SK-N-MC (cell line): ENCODE results near the gene AMER3.

ENCODE experiments used
- DNase-seq: peaks from one replicate; pipeline ENCODE4 v3.0.0-alpha.2; 2011; ENCODE audit warnings: low read depth, low spot score
- H3K27ac ChIP-seq: fragments of 200-600 bp; sonication (generic); 2 replicates; pipeline ENCODE4 v1.5.1; 2016; ENCODE audit warnings: mixed run types
- H3K36me3 ChIP-seq: fragments of 200-600 bp; sonication (generic); 2 replicates; pipeline ENCODE4 v1.6.1; 2017; ENCODE audit warnings: antibody characterized with exemption, low read length, mixed read lengths; ENCODE audit not compliant: insufficient read depth
- H3K4me3 ChIP-seq: fragments of 200-600 bp; sonication (generic); 2 replicates; pipeline ENCODE4 v1.5.1; 2016
- H3K9ac ChIP-seq: fragments of 200-600 bp; sonication (generic); 2 replicates; pipeline ENCODE4 v1.8.0; 2017; ENCODE audit warnings: mixed run types, mixed read lengths; ENCODE audit not compliant: insufficient read length
- H3K9me3 ChIP-seq: fragments of 200-600 bp; sonication (generic); 2 replicates; pipeline ENCODE4 v1.6.1; 2017; ENCODE audit warnings: low read depth, mild to moderate bottlenecking, antibody characterized with exemption, low read length, moderate library complexity, mixed read lengths
- EZH2 ChIP-seq: fragments of 200-600 bp; sonication (generic); IDR thresholded peaks from one replicate; pipeline ENCODE4 v1.6.1; 2017; ENCODE audit warnings: antibody characterized with exemption
- FOXP2 ChIP-seq: optimal IDR thresholded peaks from 2 replicates; pipeline ENCODE3; 2011; ENCODE audit warnings: mild to moderate bottlenecking, moderate library complexity; ENCODE audit not compliant: insufficient read depth; ENCODE audit errors: extremely low read length, control extremely low read depth
- POLR2AphosphoS5 ChIP-seq: IDR thresholded peaks from 2 replicates; pipeline ENCODE4 v1.6.1; 2012; ENCODE audit warnings: mild to moderate bottlenecking, low read depth, low read length, borderline replicate concordance

The AMER3 gene

GRCh38 chr2:130790312-130790711, 35.0 kb downstream of the AMER3 start:
- H3K36me3 ChIP-seq = no peaks in the 10 kb centered on the region

GRCh38 chr2:130790804-130791616, 35.7 kb downstream of the AMER3 start:
- no peaks in the 10 kb centered on the region for H3K9me3 ChIP-seq
- H3K4me3 ChIP-seq = no peak overlapping the region
- H3K36me3 ChIP-seq = no peaks in the 10 kb centered on the region
- H3K27ac ChIP-seq = no peak overlapping the region
- no peak overlapping the region for H3K9ac ChIP-seq
- DNase-seq = no peak
- no peak for TF ChIP-seq POLR2AphosphoS5
- no peak for TF ChIP-seq EZH2
- no peak for TF ChIP-seq FOXP2

More at GRCh38 chr2:130790312-130790711, 35.0 kb downstream of the AMER3 start:
- Histone ChIP-seq H3K27ac (no peak overlapping the region), H3K9ac (no peak overlapping the region), H3K4me3 (no peak overlapping the region), H3K9me3 (no peaks in the 10 kb centered on the region)
- TF ChIP-seq POLR2AphosphoS5 (no peak), FOXP2 (no peak), EZH2 (no peak)
- DNase-seq = no peak

GRCh38 chr2:130791617-130791939, 36.2 kb downstream of the AMER3 start:
- no peak overlapping the region for H3K9ac ChIP-seq
- no peaks in the 10 kb centered on the region for H3K36me3 ChIP-seq
- TF ChIP-seq POLR2AphosphoS5 = no peak
- TF ChIP-seq FOXP2 = no peak
- TF ChIP-seq EZH2 = no peak
- DNase-seq = no peak
- no peak overlapping the region for H3K4me3 ChIP-seq
- no peak overlapping the region for H3K27ac ChIP-seq
- H3K9me3 ChIP-seq = no peaks in the 10 kb centered on the region

- H3K9me3 ChIP-seq = no peaks in the 10 kb centered on the region
- no peak for TF ChIP-seq POLR2AphosphoS5
- no peak for TF ChIP-seq FOXP2
- TF ChIP-seq EZH2 = no peak
Observed at GRCh38 chr2:130795431-130795830, 40.1 kb downstream of the AMER3 start.

GRCh38 chr2:130796290-130796689, 41.0 kb downstream of the AMER3 start:
- no peaks in the 10 kb centered on the region for H3K36me3 ChIP-seq
- H3K9me3 ChIP-seq = no peaks in the 10 kb centered on the region
- no peak overlapping the region for H3K4me3 ChIP-seq
- no peak overlapping the region for H3K9ac ChIP-seq
- H3K27ac ChIP-seq = no peak overlapping the region
- TF ChIP-seq EZH2 (no peak), POLR2AphosphoS5 (no peak), FOXP2 (no peak)
- no peak for DNase-seq

More at GRCh38 chr2:130795431-130795830, 40.1 kb downstream of the AMER3 start:
- Histone ChIP-seq H3K27ac (no peak overlapping the region), H3K9ac (no peak overlapping the region), H3K4me3 (no peak overlapping the region), H3K36me3 (no peaks in the 10 kb centered on the region)
- DNase-seq = no peak

- Histone ChIP-seq H3K9me3 (no peaks in the 10 kb centered on the region), H3K27ac (no peak overlapping the region), H3K4me3 (peak overlapping the region; percentile 86), H3K9ac (no peak overlapping the region), H3K36me3 (no peaks in the 10 kb centered on the region)
- TF ChIP-seq EZH2 = no peak
- no peak for DNase-seq
Observed at GRCh38 chr2:130797493-130798435, 42.4 kb downstream of the AMER3 start.

GRCh38 chr2:130798472-130799218, 43.3 kb downstream of the AMER3 start:
- TF ChIP-seq FOXP2 = no peak
- TF ChIP-seq POLR2AphosphoS5 = no peak
- TF ChIP-seq EZH2 = no peak
- Histone ChIP-seq H3K9ac (no peak overlapping the region), H3K27ac (no peak overlapping the region), H3K36me3 (no peaks in the 10 kb centered on the region), H3K9me3 (no peaks in the 10 kb centered on the region), H3K4me3 (peak overlapping the region; percentile 86)
- DNase-seq = no peak

GRCh38 chr2:130799295-130799694, 44.0 kb downstream of the AMER3 start:
- Histone ChIP-seq H3K27ac (no peak overlapping the region), H3K9me3 (no peaks in the 10 kb centered on the region)
- no peak for TF ChIP-seq POLR2AphosphoS5
- no peak for TF ChIP-seq EZH2
- TF ChIP-seq FOXP2 = no peak

More at GRCh38 chr2:130799295-130799694, 44.0 kb downstream of the AMER3 start:
- H3K9ac ChIP-seq = no peak overlapping the region
- no peak overlapping the region for H3K4me3 ChIP-seq
- DNase-seq = no peak
- no peaks in the 10 kb centered on the region for H3K36me3 ChIP-seq
